RWPE2 (cell line): ENCODE measurements around the gene RAD9A.

Experiments used
- ATAC-seq: fragments of 200-7000 bp; cut with Tn5 transposase; 3 replicates; pipeline ENCODE4 v1.9.1; 2021; ENCODE audit warnings: low read depth
- DNase-seq: peaks from one replicate; pipeline ENCODE4 v3.0.0-alpha.2; 2020; ENCODE audit warnings: low spot score
- H3K27ac ChIP-seq: fragments of 450-650 bp; 2 replicates; pipeline ENCODE4 v1.5.1; 2017; ENCODE audit warnings: mild to moderate bottlenecking; ENCODE audit not compliant: poor library complexity, severe bottlenecking
- H3K27me3 ChIP-seq: fragments of 250-450 bp; sonication (Bioruptor Pico); 2 replicates; pipeline ENCODE4 v1.5.1; 2021; ENCODE audit warnings: mild to moderate bottlenecking, moderate library complexity; ENCODE audit not compliant: insufficient read depth, poor library complexity, severe bottlenecking
- H3K36me3 ChIP-seq: fragments of 250-450 bp; sonication (Bioruptor Pico); 2 replicates; pipeline ENCODE4 v1.5.1; 2020; ENCODE audit warnings: low read depth, mild to moderate bottlenecking, moderate library complexity
- H3K4me1 ChIP-seq: fragments of 250-450 bp; sonication (Bioruptor Pico); 2 replicates; pipeline ENCODE4 v1.5.1; 2021; ENCODE audit warnings: mild to moderate bottlenecking, moderate library complexity; ENCODE audit not compliant: insufficient read depth, poor library complexity, severe bottlenecking
- H3K4me3 ChIP-seq: fragments of 250-450 bp; sonication (Bioruptor Pico); 2 replicates; pipeline ENCODE4 v1.5.1; 2021; ENCODE audit warnings: mild to moderate bottlenecking, moderate library complexity; ENCODE audit not compliant: severe bottlenecking
- H3K9me3 ChIP-seq: fragments of 250-450 bp; sonication (Bioruptor Pico); 2 replicates; pipeline ENCODE4 v1.5.1; 2021; ENCODE audit warnings: mild to moderate bottlenecking, moderate library complexity; ENCODE audit not compliant: severe bottlenecking
- TF ChIP-seq, protein P1 (sequence below): fragments of 450-650 bp; IDR thresholded peaks from one replicate; pipeline ENCODE4 v1.5.1; 2017; ENCODE audit warnings: mild to moderate bottlenecking, moderate library complexity; ENCODE audit not compliant: poor library complexity, severe bottlenecking

The RAD9A gene

DNA sequence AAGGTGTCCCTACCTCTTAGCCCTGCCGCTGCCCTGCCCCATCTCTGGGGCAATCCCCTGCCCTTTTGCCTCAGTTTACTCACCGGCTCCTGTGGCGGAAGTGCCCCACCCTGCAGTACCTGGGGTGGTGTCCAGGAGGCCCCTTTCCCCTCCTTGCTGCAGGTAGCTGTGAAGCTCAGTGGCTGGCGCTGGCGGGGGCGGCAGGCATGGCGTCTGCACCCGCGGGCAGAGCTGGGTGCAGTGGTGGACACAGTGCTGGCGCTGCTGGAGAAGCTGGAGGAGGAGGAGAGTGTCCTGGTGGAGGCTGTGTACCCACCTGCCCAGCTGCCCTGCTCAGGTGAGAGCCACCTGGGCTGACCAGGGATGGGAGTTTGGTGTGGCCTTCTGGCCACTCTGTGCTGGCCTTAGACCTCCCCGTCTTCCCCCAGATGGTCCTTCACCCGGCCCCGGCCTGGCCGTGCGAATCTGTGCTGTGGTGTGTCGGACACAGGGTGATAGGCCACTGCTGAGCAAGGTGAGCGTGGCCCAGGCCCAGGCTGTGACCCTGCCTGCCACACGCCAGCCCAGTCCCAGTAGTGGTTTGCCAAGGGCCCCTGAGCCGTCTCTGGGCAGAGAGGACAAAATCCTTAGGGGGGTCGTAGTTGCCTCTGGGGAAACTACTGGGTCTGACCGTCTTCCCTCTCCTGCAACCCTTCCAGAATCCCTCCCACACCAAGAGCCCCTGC is 27.7 kb downstream of the RAD9A start:
- H3K36me3 ChIP-seq, result no peaks in the 10 kb centered on the region
- ATAC-seq, result no peak
- H3K27me3 ChIP-seq, result no peaks in the 10 kb centered on the region
- no peak overlapping the region for H3K27ac ChIP-seq
- H3K4me3 ChIP-seq, result no peak overlapping the region
- H3K4me1 ChIP-seq, result peaks cover 3% of the 10 kb centered on the region
- DNase-seq, result no peak
- TF ChIP-seq, protein P1, sequence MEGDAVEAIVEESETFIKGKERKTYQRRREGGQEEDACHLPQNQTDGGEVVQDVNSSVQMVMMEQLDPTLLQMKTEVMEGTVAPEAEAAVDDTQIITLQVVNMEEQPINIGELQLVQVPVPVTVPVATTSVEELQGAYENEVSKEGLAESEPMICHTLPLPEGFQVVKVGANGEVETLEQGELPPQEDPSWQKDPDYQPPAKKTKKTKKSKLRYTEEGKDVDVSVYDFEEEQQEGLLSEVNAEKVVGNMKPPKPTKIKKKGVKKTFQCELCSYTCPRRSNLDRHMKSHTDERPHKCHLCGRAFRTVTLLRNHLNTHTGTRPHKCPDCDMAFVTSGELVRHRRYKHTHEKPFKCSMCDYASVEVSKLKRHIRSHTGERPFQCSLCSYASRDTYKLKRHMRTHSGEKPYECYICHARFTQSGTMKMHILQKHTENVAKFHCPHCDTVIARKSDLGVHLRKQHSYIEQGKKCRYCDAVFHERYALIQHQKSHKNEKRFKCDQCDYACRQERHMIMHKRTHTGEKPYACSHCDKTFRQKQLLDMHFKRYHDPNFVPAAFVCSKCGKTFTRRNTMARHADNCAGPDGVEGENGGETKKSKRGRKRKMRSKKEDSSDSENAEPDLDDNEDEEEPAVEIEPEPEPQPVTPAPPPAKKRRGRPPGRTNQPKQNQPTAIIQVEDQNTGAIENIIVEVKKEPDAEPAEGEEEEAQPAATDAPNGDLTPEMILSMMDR, result no peak
- H3K9me3 ChIP-seq, result no peaks in the 10 kb centered on the region

DNA sequence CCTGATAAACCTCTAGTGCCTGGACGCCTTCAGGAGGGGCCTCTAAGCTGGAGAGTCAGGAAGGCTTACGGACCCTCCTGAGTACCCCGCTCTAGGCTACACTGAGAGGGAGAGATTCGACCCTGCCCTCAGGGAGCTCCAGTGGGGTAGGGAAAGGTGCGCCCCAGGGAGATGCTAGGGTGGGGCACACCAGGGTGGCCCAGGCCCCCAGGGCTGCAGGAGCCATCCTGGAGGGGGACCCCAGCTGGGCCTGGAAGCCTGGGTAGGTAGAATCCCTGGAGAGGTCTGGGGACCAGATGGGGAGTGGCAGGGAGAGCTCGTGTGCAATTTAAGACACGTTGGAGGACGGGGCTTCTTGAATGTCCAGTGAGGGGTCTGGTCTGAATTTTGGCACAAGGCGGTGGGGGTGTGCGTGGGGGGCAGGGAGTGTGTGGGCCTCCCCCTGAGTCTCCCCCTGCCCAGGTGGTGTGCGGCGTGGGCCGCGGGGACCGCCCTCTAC is 28.4 kb downstream of the RAD9A start:
- Histone ChIP-seq H3K4me1 (peaks cover 3% of the 10 kb centered on the region), H3K9me3 (no peaks in the 10 kb centered on the region), H3K36me3 (no peaks in the 10 kb centered on the region), H3K27me3 (no peaks in the 10 kb centered on the region), H3K4me3 (peak overlapping the region; percentile 63), H3K27ac (peak overlapping the region; percentile 32)
- ATAC-seq (no peak), DNase-seq (no peak)
- TF ChIP-seq, protein P1, result no peak

DNA sequence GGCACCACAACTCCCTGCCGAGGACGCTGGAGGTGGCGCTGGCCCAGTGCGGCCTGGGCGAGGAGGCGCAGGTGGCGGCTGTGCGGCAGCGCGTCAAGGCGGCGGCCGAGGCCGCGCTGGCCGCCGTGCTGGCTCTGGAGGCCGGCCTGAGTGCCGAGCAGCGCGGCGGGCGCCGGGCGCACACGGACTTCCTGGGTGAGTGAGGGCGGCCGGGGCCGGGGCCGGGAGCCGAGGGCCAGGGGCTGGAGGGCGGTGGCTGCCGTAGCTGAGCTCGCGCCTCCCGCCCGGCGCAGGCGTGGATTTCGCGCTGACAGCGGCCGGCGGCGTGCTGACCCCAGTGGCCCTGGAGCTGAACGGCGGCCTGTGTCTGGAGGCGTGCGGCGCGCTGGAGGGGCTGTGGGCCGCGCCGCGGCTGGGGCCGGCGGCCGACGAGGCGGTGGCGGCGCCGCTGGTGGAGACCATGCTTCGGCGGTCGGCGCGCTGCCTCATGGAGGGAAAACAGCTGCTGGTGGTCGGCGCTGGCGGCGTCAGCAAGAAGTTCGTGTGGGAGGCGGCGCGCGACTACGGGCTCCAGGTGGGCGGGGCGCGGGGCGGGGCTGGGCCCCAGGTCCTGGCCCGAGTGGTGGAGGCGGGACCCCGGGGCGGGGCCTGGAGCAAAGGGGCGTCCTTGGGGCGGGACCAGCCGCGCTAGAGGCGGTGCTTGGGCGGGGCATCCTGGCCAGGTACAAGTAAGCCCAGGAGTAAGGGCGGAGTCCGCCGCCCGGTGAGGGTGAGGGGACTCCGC is 29.1 kb downstream of the RAD9A start:
- ATAC-seq, result peak; percentile 79

DNA sequence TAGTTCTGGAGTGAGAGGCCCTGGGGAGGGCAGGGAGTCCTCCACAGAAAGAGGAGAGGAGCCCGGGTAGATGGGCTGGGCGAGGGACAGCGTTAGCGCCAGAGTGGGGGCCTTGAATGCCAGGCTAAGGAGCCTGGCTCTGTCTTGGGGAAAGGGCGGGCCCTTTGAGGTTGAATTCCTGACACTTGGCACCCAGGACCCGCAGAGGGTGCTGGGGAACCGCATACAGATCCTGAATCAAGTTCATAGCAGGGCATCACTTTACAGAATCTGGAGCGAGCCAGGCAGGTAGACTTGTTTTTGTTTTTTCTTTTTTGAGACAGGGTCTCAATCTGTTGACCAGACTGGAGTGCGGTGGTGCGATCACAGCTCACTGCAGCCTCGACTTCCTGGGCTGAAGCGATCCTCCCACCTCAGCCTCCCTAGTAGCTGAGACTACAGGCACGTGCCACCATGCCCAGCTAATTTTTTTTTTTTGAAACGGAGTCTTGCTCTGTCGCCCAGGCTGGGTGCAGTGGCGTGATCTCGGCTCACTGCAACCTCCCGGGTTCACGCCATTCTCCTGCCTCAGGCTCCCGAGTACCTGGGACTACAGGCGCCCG is 29.7 kb downstream of the RAD9A start:
- ATAC-seq, result peak; percentile 12
- TF ChIP-seq, protein P1, result no peak
- Histone ChIP-seq H3K27ac (no peak overlapping the region), H3K9me3 (no peaks in the 10 kb centered on the region), H3K27me3 (no peaks in the 10 kb centered on the region), H3K4me1 (peaks cover 3% of the 10 kb centered on the region), H3K36me3 (no peaks in the 10 kb centered on the region), H3K4me3 (peak overlapping the region; percentile 63)
- no peak for DNase-seq

More for the DNA sequence above, 29.1 kb downstream of the RAD9A start:
- H3K4me3 ChIP-seq, result peak overlapping the region; percentile 63
- peak overlapping the region; percentile 32 for H3K27ac ChIP-seq
- TF ChIP-seq, protein P1, result no peak
- peak; percentile 94 for DNase-seq
- H3K27me3 ChIP-seq, result no peaks in the 10 kb centered on the region
- H3K9me3 ChIP-seq, result no peaks in the 10 kb centered on the region
- no peaks in the 10 kb centered on the region for H3K36me3 ChIP-seq
- peaks cover 3% of the 10 kb centered on the region for H3K4me1 ChIP-seq
